HFF-Myc (cell line): ENCODE data around the gene ADARB2.

Experiments
- DNase-seq: peaks from one replicate; pipeline ENCODE4 v3.0.0-alpha.2; 2011; ENCODE audit warnings: low read depth; ENCODE audit errors: extremely low read depth
- H3K4me3 ChIP-seq: replicated peaks from 2 replicates; pipeline ENCODE4 v1.5.1; 2011; ENCODE audit warnings: low read depth, mild to moderate bottlenecking, control low read depth, low read length
- CTCF ChIP-seq: IDR thresholded peaks from 2 replicates; pipeline ENCODE4 v1.5.1; 2012; ENCODE audit warnings: mild to moderate bottlenecking, low read depth, low read length, control low read depth; ENCODE audit errors: missing control alignments

ADARB2 gene

DNA sequence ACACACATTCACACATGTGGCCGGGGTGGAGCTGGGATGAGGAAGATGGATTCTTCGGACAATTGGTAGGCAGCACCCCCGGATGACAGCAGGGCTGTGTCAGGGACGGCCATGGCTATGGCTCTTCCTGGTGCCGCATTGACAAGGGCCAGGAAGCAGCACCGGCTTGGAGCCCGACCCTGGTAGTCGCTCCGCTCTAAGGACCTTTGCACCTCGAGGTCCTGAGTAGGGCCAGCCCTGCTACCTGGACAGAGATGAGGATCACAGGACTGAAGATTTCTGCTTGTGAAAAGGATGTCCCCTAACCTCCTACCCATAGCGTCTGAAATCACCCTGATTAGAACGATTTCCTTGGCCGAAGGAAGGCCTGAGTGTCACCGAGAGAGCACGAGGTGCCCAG is 134.1 kb downstream of the ADARB2 start:
- H3K4me3 ChIP-seq = no peak overlapping the region
- TF ChIP-seq CTCF = no peak
- no peak for DNase-seq

- no peak for TF ChIP-seq CTCF
- no peak for DNase-seq
- H3K4me3 ChIP-seq = no peak overlapping the region
These were observed 135.3 kb downstream of the ADARB2 start for GRCh38 chr10:1602037-1602484.

DNA sequence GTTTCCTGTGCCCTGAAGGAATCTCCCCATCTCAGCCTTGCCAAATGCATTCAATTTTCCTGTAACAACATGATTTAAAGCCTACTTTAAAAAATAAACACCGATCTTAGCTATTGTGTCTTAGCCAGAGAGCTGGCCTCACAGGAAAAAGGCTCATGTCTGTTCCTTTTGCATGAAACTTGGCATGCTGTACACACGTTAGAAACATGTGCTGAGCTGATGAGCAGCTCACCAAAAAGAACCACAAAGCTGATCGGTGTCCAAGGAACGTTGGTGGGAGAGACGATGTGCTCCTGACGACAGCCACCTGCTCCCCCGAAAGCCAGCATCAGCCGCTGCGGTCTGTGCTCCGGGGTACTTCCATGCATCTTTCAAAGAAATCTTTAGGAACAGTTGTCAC is 135.9 kb downstream of the ADARB2 start:
- DNase-seq = no peak

GRCh38 chr10:1600861-1601260 is 136.5 kb downstream of the ADARB2 start:
- DNase-seq = no peak
- no peak overlapping the region for H3K4me3 ChIP-seq
- TF ChIP-seq CTCF = no peak

More for the DNA sequence above, 135.9 kb downstream of the ADARB2 start:
- H3K4me3 ChIP-seq = no peak overlapping the region
- TF ChIP-seq CTCF = no peak

GRCh38 chr10:1598393-1599153 is 138.8 kb downstream of the ADARB2 start:
- no peak for DNase-seq
- no peak for TF ChIP-seq CTCF

GRCh38 chr10:1597370-1598146 is 139.8 kb downstream of the ADARB2 start:
- no peak for TF ChIP-seq CTCF
- H3K4me3 ChIP-seq = no peak overlapping the region
- DNase-seq = no peak

More at GRCh38 chr10:1598393-1599153, 138.8 kb downstream of the ADARB2 start:
- H3K4me3 ChIP-seq = no peak overlapping the region
